G401 (cell line): ENCODE results near the gene DNPH1. TPM values are rescaled to one million over a fixed set of nuclear protein-coding genes. Genes with fewer than 3 reads are reported as not detected.

Experiments
- DNase-seq: peaks from one replicate; pipeline ENCODE4 v3.0.0-alpha.2; 2015; ENCODE audit warnings: low spot score
- in situ Hi-C: cut with HindIII; loops from 2 replicates; pipeline ENCODE4 v1.10.0; 2016; ENCODE audit warnings: low sequenced_read_pairs, mixed read lengths
- total RNA-seq: library from RNA; depleted of rRNA; stranded (reverse); fragments of >200 nt; shearing (Covaris generic); gene quantifications from 2 replicates; pipeline ENCODE4 v1.2.3, GENCODE V29; 2014; rRNA removed

Gene DNPH1, protein sequence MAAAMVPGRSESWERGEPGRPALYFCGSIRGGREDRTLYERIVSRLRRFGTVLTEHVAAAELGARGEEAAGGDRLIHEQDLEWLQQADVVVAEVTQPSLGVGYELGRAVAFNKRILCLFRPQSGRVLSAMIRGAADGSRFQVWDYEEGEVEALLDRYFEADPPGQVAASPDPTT
- 223 and 291 TPM in 2 replicates for total RNA-seq

DNA sequence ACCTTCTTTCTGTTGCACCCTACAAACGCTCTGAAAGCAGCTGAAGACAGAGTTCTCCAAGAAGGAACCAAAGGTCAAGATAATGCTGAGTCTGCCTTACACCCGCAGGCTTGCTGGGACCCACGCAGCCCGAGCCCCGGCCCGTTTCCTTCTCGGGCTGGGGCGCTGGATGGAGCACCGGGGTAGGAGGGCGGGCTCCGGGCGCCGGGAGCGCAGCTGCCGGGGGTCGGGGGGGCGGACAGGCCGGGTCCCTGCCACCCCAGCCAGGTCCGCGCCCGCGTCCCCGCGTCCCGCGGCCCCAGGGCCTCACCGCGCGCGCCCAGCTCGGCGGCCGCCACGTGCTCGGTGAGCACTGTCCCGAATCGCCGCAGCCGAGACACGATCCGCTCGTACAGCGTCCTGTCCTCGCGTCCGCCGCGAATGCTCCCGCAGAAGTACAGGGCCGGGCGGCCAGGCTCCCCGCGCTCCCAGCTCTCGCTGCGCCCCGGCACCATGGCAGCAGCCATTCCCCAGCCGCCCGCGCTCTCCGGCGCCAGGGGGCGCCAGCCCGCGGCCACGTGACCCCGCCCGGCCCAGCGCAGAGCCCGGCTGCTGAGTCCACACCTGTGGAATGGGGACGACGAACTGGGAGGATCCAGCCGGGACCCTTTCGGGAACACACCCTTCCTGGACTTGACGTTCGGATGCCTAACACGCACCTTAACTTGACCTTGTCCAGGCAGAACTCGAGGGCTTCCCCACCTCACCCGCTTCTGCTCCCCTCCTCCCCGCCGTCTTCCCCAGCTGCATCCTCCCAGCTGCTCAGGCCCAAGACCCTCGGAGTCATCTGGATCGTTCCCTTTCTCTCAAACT, at the start of gene DNPH1:
DNPH1 (minus strand) TSS at position 531 of the 852 bp plus-strand sequence; CDS start at position 506, 25 bp downstream.
- DNase-seq, result peak; percentile 71
- in situ Hi-C loops, result no loop called here

- in situ Hi-C loops, result no loop called here
- no peak for DNase-seq
Observed at GRCh38 chr6:43278524-43279078, 49.3 kb upstream of the DNPH1 start.

- DNase-seq, result no peak
- in situ Hi-C loops, result no loop called here
Observed at GRCh38 chr6:43277643-43278523, 48.6 kb upstream of the DNPH1 start.

DNA sequence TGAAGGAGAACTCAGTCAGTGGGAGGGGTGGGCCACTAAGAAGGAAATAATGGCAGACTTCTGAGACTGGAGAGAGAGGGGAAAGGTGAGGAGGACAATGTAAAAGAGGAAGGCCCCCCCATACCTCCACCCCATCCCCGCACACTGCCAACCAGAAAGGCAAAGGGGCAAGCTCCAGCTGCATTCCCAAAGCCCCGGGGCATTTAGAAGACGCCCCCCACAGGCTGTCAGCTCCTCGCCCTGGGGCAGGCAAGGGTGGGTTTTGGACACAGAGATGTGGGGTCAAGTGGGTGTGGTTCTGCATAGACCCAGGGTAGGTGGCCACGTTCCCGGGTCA, 48.0 kb upstream of the DNPH1 start:
- no peak for DNase-seq
- in situ Hi-C loops, result no loop called here

- DNase-seq, result no peak
Observed at GRCh38 chr6:43276577-43277305, 47.5 kb upstream of the DNPH1 start.

GRCh38 chr6:43275801-43276576, 46.7 kb upstream of the DNPH1 start:
- in situ Hi-C loops, result no loop called here
- no peak for DNase-seq

More at GRCh38 chr6:43276577-43277305, 47.5 kb upstream of the DNPH1 start:
- in situ Hi-C loops, result no loop called here

DNA sequence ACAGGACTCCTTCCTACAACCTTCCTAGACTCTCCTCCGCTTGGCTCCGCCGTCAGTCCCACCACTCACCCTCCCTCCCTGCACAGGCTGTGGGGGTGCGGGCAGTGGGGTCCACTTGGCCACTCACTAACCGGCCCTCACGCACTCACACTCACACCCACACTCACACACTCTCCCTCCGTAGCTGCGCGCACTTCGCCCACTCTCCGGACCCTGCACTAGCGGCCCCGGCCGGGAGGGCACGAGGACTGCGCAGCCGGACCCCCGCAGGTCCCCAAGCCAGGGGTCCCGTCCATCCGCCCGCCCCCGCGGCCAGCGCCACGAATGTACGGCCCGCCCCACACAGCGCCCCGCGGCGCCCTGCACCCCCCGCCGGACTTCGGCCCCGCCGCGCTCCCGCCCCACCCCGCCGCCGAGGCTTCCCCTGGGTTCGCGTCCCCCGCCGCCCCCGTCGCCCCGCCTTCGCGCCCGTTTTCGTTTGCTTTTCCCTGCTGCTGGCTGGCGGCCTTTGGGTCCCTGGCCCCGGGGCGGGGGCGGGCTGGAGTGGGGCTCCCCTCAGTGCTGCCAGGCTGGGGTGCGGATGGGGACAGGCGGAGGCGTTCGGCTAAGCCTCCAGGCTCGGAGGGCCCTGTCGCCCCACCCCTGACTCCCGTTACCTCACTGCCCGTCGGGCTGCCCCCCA, 45.8 kb upstream of the DNPH1 start:
- no peak for DNase-seq
- in situ Hi-C loops, result no loop called here

DNA sequence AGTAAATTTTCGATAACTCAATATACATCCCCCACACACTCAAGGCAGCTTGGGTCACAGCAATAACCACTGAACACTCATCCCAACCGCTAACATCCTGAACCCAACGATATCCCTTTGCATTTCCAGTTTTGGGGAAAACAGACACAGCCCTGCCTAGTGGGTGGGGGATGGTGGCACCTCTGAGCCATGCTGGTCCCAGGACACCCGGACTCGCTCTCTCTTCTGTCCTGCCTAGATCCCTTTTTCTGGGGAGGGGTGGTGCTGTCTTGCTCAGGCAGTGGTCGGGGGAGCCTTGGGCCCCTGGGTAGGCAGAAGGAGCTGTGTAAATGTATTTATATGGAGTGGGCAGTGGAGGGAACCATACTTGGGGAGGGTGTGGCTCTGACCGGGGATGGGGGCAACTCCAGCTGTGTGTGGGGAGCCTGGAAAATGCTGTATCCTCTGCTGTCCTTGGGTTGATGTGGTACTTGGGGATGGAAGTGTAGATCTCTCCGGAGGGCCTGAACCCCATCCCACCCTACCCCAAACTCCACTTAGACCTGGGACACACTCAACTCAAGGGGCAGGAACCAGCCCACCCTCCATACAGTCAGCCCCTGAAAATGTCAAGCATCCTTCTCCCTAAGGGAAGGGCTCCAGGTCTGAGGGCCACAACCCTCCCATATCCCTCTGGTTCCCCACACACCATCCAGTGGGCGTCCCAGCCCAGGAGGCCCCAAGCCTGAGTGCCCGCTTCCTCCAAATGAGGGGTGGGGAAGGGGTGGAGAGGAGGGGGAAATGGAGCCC, 45.0 kb upstream of the DNPH1 start:
- no peak for DNase-seq
- in situ Hi-C loops, result no loop called here

DNA sequence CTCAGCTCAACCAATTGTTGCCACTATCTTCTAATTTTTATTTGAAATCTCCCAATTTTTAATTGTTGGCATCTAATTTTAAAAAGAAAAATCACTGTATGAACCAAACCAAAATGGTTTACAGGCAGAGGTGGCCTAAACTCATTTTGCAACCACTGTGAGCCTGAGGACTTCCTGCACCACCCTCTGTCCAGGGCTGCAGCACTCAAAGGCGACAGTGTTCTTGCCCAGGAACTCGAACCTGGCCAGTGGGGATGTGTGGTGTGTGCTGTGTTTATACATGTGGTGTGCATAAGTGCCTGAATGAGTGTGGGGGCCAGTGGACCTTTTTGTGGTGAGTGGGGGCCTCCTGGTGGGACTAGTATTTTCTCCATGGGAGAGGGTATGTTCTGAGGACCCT, 44.4 kb upstream of the DNPH1 start:
- no peak for DNase-seq
- in situ Hi-C loops, result no loop called here

DNA sequence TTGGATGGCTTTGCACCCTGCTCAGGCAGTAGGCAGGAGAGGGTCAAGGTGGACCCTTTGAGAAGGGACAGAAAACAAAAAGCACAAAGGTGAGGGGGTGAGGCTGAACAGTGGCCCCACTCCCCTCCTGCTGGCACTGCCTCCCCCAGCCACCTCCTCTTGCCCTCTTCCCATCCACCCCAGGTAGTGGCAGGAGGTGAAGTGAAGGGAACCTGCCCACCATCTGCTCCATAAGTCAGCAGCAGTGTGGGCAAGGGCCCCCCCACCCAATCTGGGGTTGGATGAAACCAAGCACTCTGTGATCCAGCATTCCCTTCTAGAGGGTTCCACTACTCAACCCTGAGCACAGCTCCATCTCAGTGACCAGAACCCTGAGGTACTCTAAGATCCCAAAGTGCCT, 42.7 kb upstream of the DNPH1 start:
- no peak for DNase-seq
- in situ Hi-C loops, result no loop called here

DNA sequence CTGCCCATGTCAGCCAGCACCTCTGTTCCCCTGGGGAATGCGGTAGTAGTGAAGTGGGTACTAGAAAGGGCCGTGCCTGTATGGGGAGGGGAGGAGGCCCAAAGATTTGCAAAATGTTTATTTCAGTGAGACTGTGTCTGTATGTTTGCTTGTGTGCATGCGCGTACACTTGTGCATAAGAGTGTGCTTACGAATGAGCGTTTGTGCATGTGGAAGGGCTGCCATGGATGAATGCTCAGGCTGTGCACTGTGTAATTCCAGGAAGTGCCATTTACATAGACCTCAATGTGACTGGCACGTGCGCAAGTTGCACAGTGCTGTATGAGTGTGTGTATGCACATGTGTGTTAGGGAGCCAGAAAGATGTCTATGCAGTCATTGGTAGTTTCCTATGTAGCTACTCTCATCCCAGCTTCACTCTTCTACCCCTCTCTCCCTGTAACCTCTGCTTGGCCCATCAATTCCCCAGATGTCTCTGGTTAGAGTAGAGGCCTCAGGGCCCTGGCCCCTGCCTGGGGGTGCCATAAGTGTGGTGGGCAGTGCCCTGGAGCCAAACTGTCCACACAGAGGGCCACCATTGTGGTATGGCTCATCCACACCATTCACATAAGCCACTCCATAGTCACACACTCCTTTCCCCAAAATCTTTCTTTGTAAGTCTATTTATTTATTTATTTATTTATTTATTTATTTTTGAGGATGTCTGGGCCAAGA, 42.0 kb upstream of the DNPH1 start:
- in situ Hi-C loops, result no loop called here
- DNase-seq, result no peak

DNA sequence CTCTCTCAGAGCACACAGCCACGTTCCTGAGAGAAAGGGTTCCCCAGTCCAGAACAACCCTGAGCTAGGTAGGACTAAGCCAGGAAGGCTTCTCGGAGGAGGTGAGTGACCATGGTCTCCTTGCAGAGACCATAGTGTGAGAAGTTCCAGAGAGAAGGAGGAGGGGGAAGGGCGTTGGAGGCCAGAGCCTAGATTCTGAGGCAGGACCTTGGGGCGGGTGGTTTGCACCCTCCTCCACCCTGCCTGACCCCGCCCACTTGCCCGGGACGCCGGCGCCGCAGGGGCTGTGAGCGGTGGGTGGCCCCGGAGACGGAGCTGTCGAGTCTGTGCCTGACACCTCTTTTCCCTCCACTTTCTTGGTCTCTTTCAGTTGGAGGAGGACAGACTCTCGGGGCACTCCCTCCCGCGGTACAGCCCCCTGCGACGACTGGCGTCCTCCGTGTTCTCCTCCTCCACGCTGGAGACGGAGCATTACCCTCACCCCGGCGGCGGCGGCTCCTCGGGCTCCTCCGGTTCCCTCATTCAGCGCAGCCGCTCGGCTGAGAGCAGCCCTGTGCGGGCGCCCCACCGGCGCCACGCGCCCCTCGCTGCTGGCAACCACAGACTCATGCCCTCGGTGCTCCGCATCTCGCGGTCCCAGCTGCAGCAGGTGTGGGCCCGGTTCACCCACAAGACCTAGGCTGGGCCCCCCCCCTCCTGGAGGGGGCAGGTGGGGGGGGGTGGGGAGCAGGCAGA, 40.2 kb upstream of the DNPH1 start:
- in situ Hi-C loops, result no loop called here
- DNase-seq, result no peak

DNA sequence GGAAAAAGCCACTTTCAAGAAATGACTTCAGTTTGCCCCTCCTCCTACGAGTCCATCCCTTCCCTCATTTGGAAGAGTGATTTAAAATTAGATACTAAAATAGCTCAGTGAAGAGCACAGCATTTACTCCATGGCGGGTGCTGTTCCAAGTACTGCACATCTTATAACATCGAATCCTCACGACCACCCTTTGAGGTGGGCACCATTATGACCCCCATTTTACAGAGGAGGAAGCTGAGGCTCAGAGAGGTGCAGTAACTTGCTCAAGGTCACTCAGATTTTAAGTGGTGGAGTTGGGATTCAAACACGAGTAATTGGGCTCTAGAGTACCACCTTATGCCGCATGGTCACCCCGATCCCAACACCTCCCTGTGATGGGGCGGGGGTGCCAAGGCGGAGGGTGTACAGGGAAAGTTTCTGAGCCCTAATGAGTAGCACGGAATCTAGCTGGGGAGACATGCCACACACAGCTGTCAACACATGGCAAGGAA, 39.5 kb upstream of the DNPH1 start:
- in situ Hi-C loops, result no loop called here
- no peak for DNase-seq

DNA sequence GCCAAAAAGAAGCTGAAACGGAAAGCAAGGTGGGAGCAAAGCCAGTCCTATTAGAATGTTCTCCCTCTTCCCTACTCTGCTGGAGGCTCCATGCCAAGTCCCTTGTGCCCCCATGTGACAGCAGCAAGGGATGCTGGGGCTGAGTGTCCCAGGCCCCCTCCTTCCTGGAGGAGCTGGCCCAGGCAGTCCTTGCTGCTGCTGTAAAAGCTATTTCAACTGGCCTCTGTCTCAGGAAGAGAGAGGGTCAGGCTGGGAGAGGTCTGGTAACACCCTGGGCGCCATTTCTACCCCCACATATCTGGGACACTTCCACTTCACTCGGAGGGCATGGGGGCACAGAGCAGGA, 39.0 kb upstream of the DNPH1 start:
- DNase-seq, result peak; percentile 76
- in situ Hi-C loops, result no loop called here

- in situ Hi-C loops, result no loop called here
- peak; percentile 55 for DNase-seq
Observed at GRCh38 chr6:43267619-43268354, 38.5 kb upstream of the DNPH1 start.
